ENCODE measurements around the gene RGS3.

DNA sequence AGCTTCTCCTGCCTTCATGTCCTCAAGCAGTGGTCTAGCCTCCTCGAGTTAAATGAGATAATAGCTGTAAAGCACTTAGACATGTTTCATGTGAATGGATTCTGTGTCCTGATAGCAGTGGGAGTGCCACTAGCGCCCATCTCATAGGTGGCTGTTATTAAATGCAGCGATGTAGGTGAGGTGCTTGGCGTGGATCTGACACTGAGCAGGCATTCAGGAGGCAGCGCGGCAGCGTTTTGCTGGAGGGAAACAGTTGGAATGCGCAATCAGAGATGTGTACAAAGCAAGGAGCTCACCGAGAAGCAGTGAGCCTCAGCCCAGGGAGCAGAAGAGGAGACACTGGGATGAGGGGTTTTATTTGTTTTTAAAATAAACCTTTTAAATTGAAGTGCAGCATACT lies 106.6 kb downstream of the RGS3 start:
- TF ChIP-seq FOXJ3 (CRISPR knock-in tag; IDR thresholded peaks at IDR 0.05) (no peak), FOSL2 (IDR thresholded peaks at IDR 0.05; ENCODE audit: borderline replicate concordance, low read depth) (no peak), CHD2 (IDR thresholded peaks at IDR 0.05; ENCODE audit: low read length, partially characterized antibody) (no peak), MXI1 (IDR thresholded peaks at IDR 0.05; ENCODE audit: low read depth, low read length) (no peak), ELF1 (IDR thresholded peaks at IDR 0.05) (no peak)
- TF ChIP-seq, protein P1, sequence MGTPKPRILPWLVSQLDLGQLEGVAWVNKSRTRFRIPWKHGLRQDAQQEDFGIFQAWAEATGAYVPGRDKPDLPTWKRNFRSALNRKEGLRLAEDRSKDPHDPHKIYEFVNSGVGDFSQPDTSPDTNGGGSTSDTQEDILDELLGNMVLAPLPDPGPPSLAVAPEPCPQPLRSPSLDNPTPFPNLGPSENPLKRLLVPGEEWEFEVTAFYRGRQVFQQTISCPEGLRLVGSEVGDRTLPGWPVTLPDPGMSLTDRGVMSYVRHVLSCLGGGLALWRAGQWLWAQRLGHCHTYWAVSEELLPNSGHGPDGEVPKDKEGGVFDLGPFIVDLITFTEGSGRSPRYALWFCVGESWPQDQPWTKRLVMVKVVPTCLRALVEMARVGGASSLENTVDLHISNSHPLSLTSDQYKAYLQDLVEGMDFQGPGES (IDR thresholded peaks at IDR 0.05; ENCODE audit: low read depth, low read length) = no peak
- TF ChIP-seq, protein P2, sequence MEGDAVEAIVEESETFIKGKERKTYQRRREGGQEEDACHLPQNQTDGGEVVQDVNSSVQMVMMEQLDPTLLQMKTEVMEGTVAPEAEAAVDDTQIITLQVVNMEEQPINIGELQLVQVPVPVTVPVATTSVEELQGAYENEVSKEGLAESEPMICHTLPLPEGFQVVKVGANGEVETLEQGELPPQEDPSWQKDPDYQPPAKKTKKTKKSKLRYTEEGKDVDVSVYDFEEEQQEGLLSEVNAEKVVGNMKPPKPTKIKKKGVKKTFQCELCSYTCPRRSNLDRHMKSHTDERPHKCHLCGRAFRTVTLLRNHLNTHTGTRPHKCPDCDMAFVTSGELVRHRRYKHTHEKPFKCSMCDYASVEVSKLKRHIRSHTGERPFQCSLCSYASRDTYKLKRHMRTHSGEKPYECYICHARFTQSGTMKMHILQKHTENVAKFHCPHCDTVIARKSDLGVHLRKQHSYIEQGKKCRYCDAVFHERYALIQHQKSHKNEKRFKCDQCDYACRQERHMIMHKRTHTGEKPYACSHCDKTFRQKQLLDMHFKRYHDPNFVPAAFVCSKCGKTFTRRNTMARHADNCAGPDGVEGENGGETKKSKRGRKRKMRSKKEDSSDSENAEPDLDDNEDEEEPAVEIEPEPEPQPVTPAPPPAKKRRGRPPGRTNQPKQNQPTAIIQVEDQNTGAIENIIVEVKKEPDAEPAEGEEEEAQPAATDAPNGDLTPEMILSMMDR (IDR thresholded peaks at IDR 0.05) = no peak
- TF ChIP-seq, protein P3, sequence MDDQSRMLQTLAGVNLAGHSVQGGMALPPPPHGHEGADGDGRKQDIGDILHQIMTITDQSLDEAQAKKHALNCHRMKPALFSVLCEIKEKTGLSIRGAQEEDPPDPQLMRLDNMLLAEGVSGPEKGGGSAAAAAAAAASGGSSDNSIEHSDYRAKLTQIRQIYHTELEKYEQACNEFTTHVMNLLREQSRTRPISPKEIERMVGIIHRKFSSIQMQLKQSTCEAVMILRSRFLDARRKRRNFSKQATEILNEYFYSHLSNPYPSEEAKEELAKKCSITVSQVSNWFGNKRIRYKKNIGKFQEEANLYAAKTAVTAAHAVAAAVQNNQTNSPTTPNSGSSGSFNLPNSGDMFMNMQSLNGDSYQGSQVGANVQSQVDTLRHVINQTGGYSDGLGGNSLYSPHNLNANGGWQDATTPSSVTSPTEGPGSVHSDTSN (IDR thresholded peaks at IDR 0.05) = no peak
